H9 (cell line): ENCODE data around the gene VPS54. TPM values are rescaled to one million over a fixed set of nuclear protein-coding genes. Genes with fewer than 3 reads are reported as not detected.

ENCODE experiments used
- DNase-seq: peaks from one replicate; pipeline ENCODE4 v3.0.0-alpha.2; 2017
- H2AFZ ChIP-seq: one replicate; pipeline ENCODE4 v1.6.1; 2013; ENCODE audit warnings: mild to moderate bottlenecking, low read length, control low read depth, moderate library complexity
- H2AK5ac ChIP-seq: 2 replicates; pipeline ENCODE4 v1.6.1; 2013; ENCODE audit warnings: low read length, control low read depth, mixed read lengths; ENCODE audit not compliant: insufficient read length
- H2BK120ac ChIP-seq: one replicate; pipeline ENCODE4 v1.6.1; 2013; ENCODE audit warnings: low read depth, mild to moderate bottlenecking, low read length, control low read depth, inconsistent platforms; ENCODE audit not compliant: poor library complexity, severe bottlenecking
- H2BK12ac ChIP-seq: 2 replicates; pipeline ENCODE4 v1.6.1; 2013; ENCODE audit warnings: low read length, control low read depth, mixed read lengths, low read depth; ENCODE audit not compliant: insufficient read length
- H2BK15ac ChIP-seq: 2 replicates; pipeline ENCODE4 v1.6.1; 2013; ENCODE audit warnings: low read depth, low read length, control low read depth
- H2BK20ac ChIP-seq: one replicate; pipeline ENCODE4 v1.6.1; 2013; ENCODE audit warnings: low read depth, mild to moderate bottlenecking, low read length, control low read depth, inconsistent platforms; ENCODE audit not compliant: poor library complexity, severe bottlenecking
- H2BK5ac ChIP-seq: 2 replicates; pipeline ENCODE4 v1.6.1; 2013; ENCODE audit warnings: low read length, control low read depth, mixed read lengths; ENCODE audit not compliant: insufficient read length
- H3K14ac ChIP-seq: 2 replicates; pipeline ENCODE4 v1.6.1; 2013; ENCODE audit warnings: low read length, control low read depth; ENCODE audit not compliant: insufficient read depth
- H3K18ac ChIP-seq: 2 replicates; pipeline ENCODE4 v1.6.1; 2013; ENCODE audit warnings: low read depth, mild to moderate bottlenecking, mixed read lengths, low read length, control low read depth; ENCODE audit not compliant: insufficient read length
- H3K23ac ChIP-seq: 2 replicates; pipeline ENCODE4 v1.6.1; 2013; ENCODE audit warnings: low read length, control low read depth, mixed read lengths, low read depth; ENCODE audit not compliant: insufficient read length
- H3K23me2 ChIP-seq: 2 replicates; pipeline ENCODE4 v1.6.1; 2013; ENCODE audit warnings: low read depth, mild to moderate bottlenecking, mixed read lengths, low read length, control low read depth; ENCODE audit not compliant: insufficient read length, poor library complexity, severe bottlenecking
- H3K27ac ChIP-seq: 2 replicates; pipeline ENCODE4 v1.5.1; 2013; ENCODE audit warnings: low read length, control low read depth, mixed read lengths, low read depth; ENCODE audit not compliant: insufficient read length
- H3K27me3 ChIP-seq: 2 replicates; pipeline ENCODE4 v1.6.1; 2013; ENCODE audit warnings: low read length, control low read depth, inconsistent platforms; ENCODE audit not compliant: insufficient read depth
- H3K4ac ChIP-seq: 2 replicates; pipeline ENCODE4 v1.6.1; 2013; ENCODE audit warnings: low read depth, mild to moderate bottlenecking, control low read depth, inconsistent platforms, low read length, moderate library complexity
- H3K4me1 ChIP-seq: 2 replicates; pipeline ENCODE4 v1.6.1; 2013; ENCODE audit warnings: low read length, control low read depth, inconsistent platforms; ENCODE audit not compliant: insufficient read depth
- H3K4me2 ChIP-seq: 2 replicates; pipeline ENCODE4 v1.6.1; 2013; ENCODE audit warnings: low read length, control low read depth, mixed read lengths; ENCODE audit not compliant: insufficient read length, insufficient read depth
- H3K56ac ChIP-seq: 2 replicates; pipeline ENCODE4 v1.6.1; 2013; ENCODE audit warnings: low read depth, mild to moderate bottlenecking, mixed read lengths, low read length, control low read depth; ENCODE audit not compliant: insufficient read length
- H3K79me1 ChIP-seq: 2 replicates; pipeline ENCODE4 v1.6.1; 2013; ENCODE audit warnings: low read depth, mild to moderate bottlenecking, moderate library complexity, low read length, control low read depth, inconsistent platforms; ENCODE audit not compliant: insufficient read depth, poor library complexity, severe bottlenecking
- H3K79me2 ChIP-seq: 2 replicates; pipeline ENCODE4 v1.6.1; 2013; ENCODE audit warnings: low read length, control low read depth, inconsistent platforms; ENCODE audit not compliant: insufficient read depth
- H3K9ac ChIP-seq: 2 replicates; pipeline ENCODE4 v1.6.1; 2013; ENCODE audit warnings: low read length, control low read depth, mixed read lengths; ENCODE audit not compliant: insufficient read length; ENCODE audit errors: extremely low read depth
- H3K9me3 ChIP-seq: one replicate; pipeline ENCODE4 v1.6.1; 2013; ENCODE audit warnings: low read depth, low read length, inconsistent platforms; ENCODE audit not compliant: control insufficient read depth
- H3T11ph ChIP-seq: one replicate; pipeline ENCODE4 v1.6.1; 2013; ENCODE audit warnings: mild to moderate bottlenecking, low read length, control low read depth, inconsistent platforms
- H4K20me1 ChIP-seq: one replicate; pipeline ENCODE4 v1.6.1; 2013; ENCODE audit not compliant: control insufficient read depth, insufficient read length, insufficient read depth
- H4K5ac ChIP-seq: 2 replicates; pipeline ENCODE4 v1.6.1; 2013; ENCODE audit warnings: low read depth, mild to moderate bottlenecking, mixed read lengths, low read length, control low read depth; ENCODE audit not compliant: insufficient read length
- H4K8ac ChIP-seq: replicated peaks from 2 replicates; pipeline ENCODE4 v1.6.1; 2013; ENCODE audit warnings: low read length, control low read depth, mixed read lengths, low read depth; ENCODE audit not compliant: insufficient read length
- H4K91ac ChIP-seq: 2 replicates; pipeline ENCODE4 v1.6.1; 2013; ENCODE audit warnings: low read depth, mild to moderate bottlenecking, moderate library complexity, mixed read lengths, low read length, control low read depth; ENCODE audit not compliant: insufficient read length
- H3K27ac Mint-ChIP-seq, 3 experiments: 2 replicates in 2 of 3; 3 replicates in 1 of 3; pipeline ENCODE4 v1.8.0; 2020 to 2021; ENCODE audit warnings: mixed read lengths in 3 of 3, mild to moderate bottlenecking in 1 of 3, moderate library complexity in 1 of 3
- H3K27me3 Mint-ChIP-seq: 2 replicates; pipeline ENCODE4 v1.8.0; 2021; ENCODE audit warnings: low read depth, mild to moderate bottlenecking, moderate library complexity, mixed read lengths
- H3K36me3 Mint-ChIP-seq, 3 experiments: 2 replicates in 2 of 3; 3 replicates in 1 of 3; pipeline ENCODE4 v1.8.0; 2020 to 2021; ENCODE audit warnings: low read depth in 3 of 3, mixed read lengths in 3 of 3; ENCODE audit not compliant: insufficient read depth in 1 of 3
- H3K4me1 Mint-ChIP-seq, 2 experiments: 2 replicates each; pipeline ENCODE4 v1.8.0; 2020; ENCODE audit warnings: mixed read lengths in 2 of 2
- H3K4me3 Mint-ChIP-seq, 2 experiments: 2 replicates in 1 of 2; 3 replicates in 1 of 2; pipeline ENCODE4 v1.8.0; 2020 to 2021; ENCODE audit warnings: mild to moderate bottlenecking in 2 of 2, mixed read lengths in 2 of 2, moderate library complexity in 1 of 2
- H3K9me3 Mint-ChIP-seq, 2 experiments: 2 replicates in 1 of 2; 3 replicates in 1 of 2; pipeline ENCODE4 v1.8.0; 2020; ENCODE audit warnings: mild to moderate bottlenecking in 2 of 2, mixed read lengths in 2 of 2, moderate library complexity in 1 of 2
- CTCF ChIP-seq: fragments of 200-600 bp; sonication (generic); conservative IDR thresholded peaks from 3 replicates; pipeline ENCODE4 v1.8.0; 2021; ENCODE audit warnings: antibody characterized with exemption, mild to moderate bottlenecking
- WGBS: extraction: QIAGEN DNeasy Blood & Tissue Kit; methylation state at CpG from one replicate; pipeline ENCODE4 v1.1.7; 2013; ENCODE audit warnings: missing lambda C conversion rate, low lambda C conversion rate, mixed read lengths; ENCODE audit not compliant: insufficient read length; ENCODE audit errors: extremely low coverage; 5-methylcytosine and 5-hydroxymethylcytosine counted together
- total RNA-seq: library from RNA; stranded (reverse); gene quantifications from 2 replicates; pipeline ENCODE4 v1.2.1, GENCODE V29; 2021

The VPS54 gene
- total RNA-seq, 1 experiment from 2014 or later = 13.4 TPM

GRCh38 chr2:64012115-64012514, 7.1 kb downstream of the VPS54 start:
- no peak for DNase-seq
- Mint-ChIP-seq H3K4me1 (peaks cover 3 to 4% of the 10 kb centered on the region in 2 experiments; a peak in 2 of 4 replicates), H3K27me3 (no peaks in the 10 kb centered on the region), H3K36me3 (peaks cover 0 to under 1% (median 0%) of the 10 kb centered on the region in 3 experiments; a peak in 1 of 7 replicates), H3K9me3 (no peaks in the 10 kb centered on the region), H3K4me3 (no peak overlapping the region), H3K27ac (no peak overlapping the region)
- H4K20me1 ChIP-seq = no peaks in the 10 kb centered on the region
- no peaks in the 10 kb centered on the region for H3K79me1 ChIP-seq
- H2BK20ac ChIP-seq = no peak overlapping the region
- no peaks in the 10 kb centered on the region for H3K9me3 ChIP-seq
- H3K4me1 ChIP-seq = no peaks in the 10 kb centered on the region
- no peak overlapping the region for H3K14ac ChIP-seq
- no peak overlapping the region for H4K8ac ChIP-seq
- H3K27me3 ChIP-seq = no peaks in the 10 kb centered on the region
- H4K91ac ChIP-seq = no peak overlapping the region
- no peak overlapping the region for H2BK12ac ChIP-seq
- no peak overlapping the region for H3K23ac ChIP-seq
- peaks cover 2% of the 10 kb centered on the region; the same call in 1 of the 2 replicates for H3K79me2 ChIP-seq
- no peak overlapping the region for H2AFZ ChIP-seq
- WGBS = no CpG with 5 or more reads among the region's 2 CpGs
- H3K9ac ChIP-seq = no peak overlapping the region
- H2BK5ac ChIP-seq = no peak overlapping the region
- no peak overlapping the region for H3K4me2 ChIP-seq
- no peak overlapping the region for H3K18ac ChIP-seq
- H3K23me2 ChIP-seq = no peaks in the 10 kb centered on the region
- H4K5ac ChIP-seq = no peak overlapping the region
- no peak overlapping the region for H2BK120ac ChIP-seq
- no peak overlapping the region for H2BK15ac ChIP-seq
- H3K4ac ChIP-seq = no peak overlapping the region
- TF ChIP-seq CTCF = no peak
- H3K56ac ChIP-seq = no peak overlapping the region
- no peak overlapping the region for H2AK5ac ChIP-seq
- H3K27ac ChIP-seq = no peak overlapping the region
- H3T11ph ChIP-seq = no peak overlapping the region
